GM23338 (cell line): ENCODE measurements around the gene CHSY1.

Source experiments
- TF ChIP-seq, protein P1 (sequence below), 2 experiments: fragments of 200-600 bp in 1 of 2; sonication (generic) in 1 of 2; conservative IDR thresholded peaks; 2 replicates each; pipeline versions ENCODE4 v1.5.1 to v1.6.1; 2016 to 2017; ENCODE audit warnings: antibody characterized with exemption in 2 of 2, low read depth in 2 of 2, mild to moderate bottlenecking in 2 of 2, moderate library complexity in 1 of 2
- TF ChIP-seq, protein P2 (sequence below): fragments of 250-450 bp; sonication (Bioruptor Pico); IDR thresholded peaks from 2 replicates; pipeline ENCODE4 v1.5.0; 2020; ENCODE audit warnings: mild to moderate bottlenecking, moderate library complexity

DNA sequence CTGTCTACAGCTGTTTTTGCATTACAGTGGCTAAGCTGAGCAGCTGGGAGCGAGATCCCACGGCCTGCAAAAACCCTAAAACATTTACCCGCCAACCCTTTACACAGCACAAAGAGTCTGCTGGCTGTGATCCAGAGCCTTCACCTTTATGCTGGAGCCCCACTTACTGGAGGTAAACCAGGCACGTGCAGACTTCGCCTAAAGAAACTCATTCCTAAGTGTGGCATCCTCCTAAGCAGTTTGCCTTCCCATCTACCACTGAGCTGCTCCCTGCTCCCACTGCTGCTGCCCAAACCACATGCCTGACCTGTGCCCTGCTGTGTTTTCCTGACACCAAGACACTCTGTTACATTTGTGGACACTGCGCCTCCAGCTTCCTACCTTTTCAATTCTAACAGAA lies 53.0 kb downstream of the CHSY1 start:
- TF ChIP-seq, protein P1, sequence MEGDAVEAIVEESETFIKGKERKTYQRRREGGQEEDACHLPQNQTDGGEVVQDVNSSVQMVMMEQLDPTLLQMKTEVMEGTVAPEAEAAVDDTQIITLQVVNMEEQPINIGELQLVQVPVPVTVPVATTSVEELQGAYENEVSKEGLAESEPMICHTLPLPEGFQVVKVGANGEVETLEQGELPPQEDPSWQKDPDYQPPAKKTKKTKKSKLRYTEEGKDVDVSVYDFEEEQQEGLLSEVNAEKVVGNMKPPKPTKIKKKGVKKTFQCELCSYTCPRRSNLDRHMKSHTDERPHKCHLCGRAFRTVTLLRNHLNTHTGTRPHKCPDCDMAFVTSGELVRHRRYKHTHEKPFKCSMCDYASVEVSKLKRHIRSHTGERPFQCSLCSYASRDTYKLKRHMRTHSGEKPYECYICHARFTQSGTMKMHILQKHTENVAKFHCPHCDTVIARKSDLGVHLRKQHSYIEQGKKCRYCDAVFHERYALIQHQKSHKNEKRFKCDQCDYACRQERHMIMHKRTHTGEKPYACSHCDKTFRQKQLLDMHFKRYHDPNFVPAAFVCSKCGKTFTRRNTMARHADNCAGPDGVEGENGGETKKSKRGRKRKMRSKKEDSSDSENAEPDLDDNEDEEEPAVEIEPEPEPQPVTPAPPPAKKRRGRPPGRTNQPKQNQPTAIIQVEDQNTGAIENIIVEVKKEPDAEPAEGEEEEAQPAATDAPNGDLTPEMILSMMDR (conservative IDR thresholded peaks at IDR 0.05; ENCODE audit: low read depth in 2 of 2) = no peak
- TF ChIP-seq, protein P2, sequence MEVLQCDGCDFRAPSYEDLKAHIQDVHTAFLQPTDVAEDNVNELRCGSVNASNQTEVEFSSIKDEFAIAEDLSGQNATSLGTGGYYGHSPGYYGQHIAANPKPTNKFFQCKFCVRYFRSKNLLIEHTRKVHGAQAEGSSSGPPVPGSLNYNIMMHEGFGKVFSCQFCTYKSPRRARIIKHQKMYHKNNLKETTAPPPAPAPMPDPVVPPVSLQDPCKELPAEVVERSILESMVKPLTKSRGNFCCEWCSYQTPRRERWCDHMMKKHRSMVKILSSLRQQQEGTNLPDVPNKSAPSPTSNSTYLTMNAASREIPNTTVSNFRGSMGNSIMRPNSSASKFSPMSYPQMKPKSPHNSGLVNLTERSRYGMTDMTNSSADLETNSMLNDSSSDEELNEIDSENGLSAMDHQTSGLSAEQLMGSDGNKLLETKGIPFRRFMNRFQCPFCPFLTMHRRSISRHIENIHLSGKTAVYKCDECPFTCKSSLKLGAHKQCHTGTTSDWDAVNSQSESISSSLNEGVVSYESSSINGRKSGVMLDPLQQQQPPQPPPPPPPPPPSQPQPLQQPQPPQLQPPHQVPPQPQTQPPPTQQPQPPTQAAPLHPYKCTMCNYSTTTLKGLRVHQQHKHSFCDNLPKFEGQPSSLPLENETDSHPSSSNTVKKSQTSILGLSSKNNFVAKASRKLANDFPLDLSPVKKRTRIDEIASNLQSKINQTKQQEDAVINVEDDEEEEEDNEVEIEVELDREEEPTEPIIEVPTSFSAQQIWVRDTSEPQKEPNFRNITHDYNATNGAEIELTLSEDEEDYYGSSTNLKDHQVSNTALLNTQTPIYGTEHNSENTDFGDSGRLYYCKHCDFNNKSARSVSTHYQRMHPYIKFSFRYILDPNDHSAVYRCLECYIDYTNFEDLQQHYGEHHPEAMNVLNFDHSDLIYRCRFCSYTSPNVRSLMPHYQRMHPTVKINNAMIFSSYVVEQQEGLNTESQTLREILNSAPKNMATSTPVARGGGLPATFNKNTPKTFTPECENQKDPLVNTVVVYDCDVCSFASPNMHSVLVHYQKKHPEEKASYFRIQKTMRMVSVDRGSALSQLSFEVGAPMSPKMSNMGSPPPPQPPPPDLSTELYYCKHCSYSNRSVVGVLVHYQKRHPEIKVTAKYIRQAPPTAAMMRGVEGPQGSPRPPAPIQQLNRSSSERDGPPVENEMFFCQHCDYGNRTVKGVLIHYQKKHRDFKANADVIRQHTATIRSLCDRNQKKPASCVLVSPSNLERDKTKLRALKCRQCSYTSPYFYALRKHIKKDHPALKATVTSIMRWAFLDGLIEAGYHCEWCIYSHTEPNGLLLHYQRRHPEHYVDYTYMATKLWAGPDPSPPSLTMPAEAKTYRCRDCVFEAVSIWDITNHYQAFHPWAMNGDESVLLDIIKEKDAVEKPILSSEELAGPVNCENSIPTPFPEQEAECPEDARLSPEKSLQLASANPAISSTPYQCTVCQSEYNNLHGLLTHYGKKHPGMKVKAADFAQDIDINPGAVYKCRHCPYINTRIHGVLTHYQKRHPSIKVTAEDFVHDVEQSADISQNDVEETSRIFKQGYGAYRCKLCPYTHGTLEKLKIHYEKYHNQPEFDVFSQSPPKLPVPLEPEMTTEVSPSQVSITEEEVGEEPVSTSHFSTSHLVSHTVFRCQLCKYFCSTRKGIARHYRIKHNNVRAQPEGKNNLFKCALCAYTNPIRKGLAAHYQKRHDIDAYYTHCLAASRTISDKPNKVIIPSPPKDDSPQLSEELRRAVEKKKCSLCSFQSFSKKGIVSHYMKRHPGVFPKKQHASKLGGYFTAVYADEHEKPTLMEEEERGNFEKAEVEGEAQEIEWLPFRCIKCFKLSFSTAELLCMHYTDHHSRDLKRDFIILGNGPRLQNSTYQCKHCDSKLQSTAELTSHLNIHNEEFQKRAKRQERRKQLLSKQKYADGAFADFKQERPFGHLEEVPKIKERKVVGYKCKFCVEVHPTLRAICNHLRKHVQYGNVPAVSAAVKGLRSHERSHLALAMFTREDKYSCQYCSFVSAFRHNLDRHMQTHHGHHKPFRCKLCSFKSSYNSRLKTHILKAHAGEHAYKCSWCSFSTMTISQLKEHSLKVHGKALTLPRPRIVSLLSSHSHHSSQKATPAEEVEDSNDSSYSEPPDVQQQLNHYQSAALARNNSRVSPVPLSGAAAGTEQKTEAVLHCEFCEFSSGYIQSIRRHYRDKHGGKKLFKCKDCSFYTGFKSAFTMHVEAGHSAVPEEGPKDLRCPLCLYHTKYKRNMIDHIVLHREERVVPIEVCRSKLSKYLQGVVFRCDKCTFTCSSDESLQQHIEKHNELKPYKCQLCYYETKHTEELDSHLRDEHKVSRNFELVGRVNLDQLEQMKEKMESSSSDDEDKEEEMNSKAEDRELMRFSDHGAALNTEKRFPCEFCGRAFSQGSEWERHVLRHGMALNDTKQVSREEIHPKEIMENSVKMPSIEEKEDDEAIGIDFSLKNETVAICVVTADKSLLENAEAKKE (CRISPR knock-in tag) = no peak
